Left lung (tissue), 10 donors: ENCODE measurements around the gene PSMD11. TPM values are rescaled to one million over a fixed set of nuclear protein-coding genes. Genes with fewer than 3 reads are reported as not detected.

Experiments used
- ATAC-seq: fragments of 200-7000 bp; cut with Tn5 transposase; one replicate; pipeline ENCODE4 v1.9.1; 2020; ENCODE audit warnings: moderate library complexity
- DNase-seq, 4 donors: peaks; one replicate each; pipeline ENCODE4 v3.0.0-alpha.2; 2013 to 2020
- H3K27ac ChIP-seq, 2 donors: fragments of 200-600 bp; sonication (generic) in 1 of 2; one replicate each; pipeline versions ENCODE4 v1.5.0 to v1.8.0; 2020 to 2021
- H3K27me3 ChIP-seq, 2 donors: fragments of 200-600 bp; sonication (generic) in 1 of 2; one replicate each; pipeline versions ENCODE4 v1.5.0 to v1.8.0; 2020 to 2021
- H3K36me3 ChIP-seq, 2 donors: fragments of 200-600 bp; sonication (generic) in 1 of 2; one replicate each; pipeline versions ENCODE4 v1.5.0 to v1.8.0; 2020 to 2021
- H3K4me1 ChIP-seq, 2 donors: fragments of 200-600 bp; one replicate each; pipeline ENCODE4 v1.8.0; 2021
- H3K4me3 ChIP-seq, 2 donors: fragments of 200-600 bp; sonication (generic) in 1 of 2; one replicate each; pipeline versions ENCODE4 v1.5.0 to v1.8.0; 2020 to 2021; ENCODE audit warnings: mild to moderate bottlenecking in 1 of 2
- H3K9me3 ChIP-seq, 2 donors: fragments of 200-600 bp; sonication (generic) in 1 of 2; one replicate each; pipeline versions ENCODE4 v1.5.0 to v1.8.0; 2020 to 2021
- intact Hi-C, 2 donors: fragments of 100-400 bp; cut with DNase I; formaldehyde crosslinking; loops; one replicate each; pipeline versions ENCODE4 v1.11.2 to v1.14.2; 2022
- polyA plus RNA-seq, 6 donors: library from polyadenylated mRNA; unstranded; fragments of 120-200 nt; gene quantifications; one replicate each; pipeline ENCODE4 v1.2.1, GENCODE V29; 2013; ENCODE audit not compliant: insufficient read length in 6 of 6
- total RNA-seq, 2 donors: library from RNA; stranded (reverse); fragmentation: NEBNext Ultra II Directional; extraction: Animal tissue kit (Norgen Biotek cat#: 25700); gene quantifications; one replicate each; pipeline ENCODE4 v1.2.1, GENCODE V29; 2021
- TF ChIP-seq, protein P1 (sequence below), 2 donors: fragments of 200-600 bp; sonication (generic) in 1 of 2; IDR thresholded peaks; one replicate each; pipeline versions ENCODE4 v1.5.0 to v1.8.0; 2021; ENCODE audit warnings: antibody characterized with exemption in 2 of 2
- donor health status: DM: no; HTN: yes; CAD: no.
- donor health status: DM: no; HTN: no; CAD: no.

The PSMD11 gene
- total and polyA plus RNA-seq, 8 donors = 67.4 to 115 (median 82.8) TPM

- Histone ChIP-seq H3K9me3 (no peaks in the 10 kb centered on the region), H3K36me3 (peaks cover 0 to 5% of the 10 kb centered on the region in 2 donors), H3K27ac (no peak overlapping the region), H3K4me3 (no peak overlapping the region), H3K4me1 (peaks cover 5 to 36% of the 10 kb centered on the region in 2 donors), H3K27me3 (no peaks in the 10 kb centered on the region)
- ATAC-seq (no peak), DNase-seq (peak in 1 of 4 donors; percentile 32)
- intact Hi-C loops = no loop called here
- TF ChIP-seq, protein P1, sequence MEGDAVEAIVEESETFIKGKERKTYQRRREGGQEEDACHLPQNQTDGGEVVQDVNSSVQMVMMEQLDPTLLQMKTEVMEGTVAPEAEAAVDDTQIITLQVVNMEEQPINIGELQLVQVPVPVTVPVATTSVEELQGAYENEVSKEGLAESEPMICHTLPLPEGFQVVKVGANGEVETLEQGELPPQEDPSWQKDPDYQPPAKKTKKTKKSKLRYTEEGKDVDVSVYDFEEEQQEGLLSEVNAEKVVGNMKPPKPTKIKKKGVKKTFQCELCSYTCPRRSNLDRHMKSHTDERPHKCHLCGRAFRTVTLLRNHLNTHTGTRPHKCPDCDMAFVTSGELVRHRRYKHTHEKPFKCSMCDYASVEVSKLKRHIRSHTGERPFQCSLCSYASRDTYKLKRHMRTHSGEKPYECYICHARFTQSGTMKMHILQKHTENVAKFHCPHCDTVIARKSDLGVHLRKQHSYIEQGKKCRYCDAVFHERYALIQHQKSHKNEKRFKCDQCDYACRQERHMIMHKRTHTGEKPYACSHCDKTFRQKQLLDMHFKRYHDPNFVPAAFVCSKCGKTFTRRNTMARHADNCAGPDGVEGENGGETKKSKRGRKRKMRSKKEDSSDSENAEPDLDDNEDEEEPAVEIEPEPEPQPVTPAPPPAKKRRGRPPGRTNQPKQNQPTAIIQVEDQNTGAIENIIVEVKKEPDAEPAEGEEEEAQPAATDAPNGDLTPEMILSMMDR (IDR thresholded peaks at IDR 0.05) = no peak
Observed at GRCh38 chr17:32498391-32498790, 54.1 kb downstream of the PSMD11 start.

GRCh38 chr17:32502013-32502412 is 57.7 kb downstream of the PSMD11 start:
- intact Hi-C loops = no loop called here
- ATAC-seq = no peak
- Histone ChIP-seq H3K27me3 (no peaks in the 10 kb centered on the region), H3K4me3 (no peak overlapping the region), H3K27ac (no peak overlapping the region), H3K9me3 (no peaks in the 10 kb centered on the region), H3K4me1 (peaks cover 12 to 31% of the 10 kb centered on the region in 2 donors), H3K36me3 (no peaks in the 10 kb centered on the region)
- TF ChIP-seq, protein P1 (IDR thresholded peaks at IDR 0.05) = no peak
- peak in 1 of 4 donors; percentile 13 for DNase-seq

DNA sequence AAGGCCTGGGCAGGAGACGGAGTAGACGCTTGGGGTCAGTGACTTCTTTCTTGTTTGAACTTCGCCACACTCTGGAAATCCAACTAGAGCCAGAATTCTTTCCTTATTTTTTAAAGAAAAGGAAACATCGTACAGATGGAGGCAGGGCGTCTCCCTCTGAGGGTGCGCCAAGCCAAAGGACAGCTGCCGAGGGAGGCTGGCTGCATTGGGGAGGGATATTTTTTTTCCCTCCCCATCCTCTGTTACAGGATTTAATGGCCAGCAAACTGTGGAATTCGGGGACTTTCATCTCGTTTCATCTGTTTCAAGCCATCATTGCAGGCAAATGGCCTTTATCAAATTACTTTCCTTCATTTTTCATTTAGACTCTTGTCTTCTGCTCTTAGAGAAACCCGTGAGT is 58.4 kb downstream of the PSMD11 start:
- H3K4me1 ChIP-seq = peaks cover 12 to 31% of the 10 kb centered on the region in 2 donors
- intact Hi-C loops = no loop called here
- TF ChIP-seq, protein P1 (IDR thresholded peaks at IDR 0.05) = no peak
- H3K27me3 ChIP-seq = no peaks in the 10 kb centered on the region
- peak overlapping the region in 1 of 2 donors; percentile 81 for H3K27ac ChIP-seq
- DNase-seq (no peak), ATAC-seq (no peak)
- H3K36me3 ChIP-seq = no peaks in the 10 kb centered on the region
- no peak overlapping the region for H3K4me3 ChIP-seq
- H3K9me3 ChIP-seq = no peaks in the 10 kb centered on the region

GRCh38 chr17:32503251-32504165 is 59.2 kb downstream of the PSMD11 start:
- TF ChIP-seq, protein P1 (IDR thresholded peaks at IDR 0.05) = no peak
- peaks cover 12 to 31% of the 10 kb centered on the region in 2 donors for H3K4me1 ChIP-seq
- no peaks in the 10 kb centered on the region for H3K27me3 ChIP-seq
- peak overlapping the region in 1 of 2 donors; percentile 81 for H3K27ac ChIP-seq
- DNase-seq (no peak), ATAC-seq (peak; percentile 63)
- intact Hi-C loops = no loop called here
- no peak overlapping the region for H3K4me3 ChIP-seq
- H3K36me3 ChIP-seq = no peaks in the 10 kb centered on the region
- no peaks in the 10 kb centered on the region for H3K9me3 ChIP-seq

DNA sequence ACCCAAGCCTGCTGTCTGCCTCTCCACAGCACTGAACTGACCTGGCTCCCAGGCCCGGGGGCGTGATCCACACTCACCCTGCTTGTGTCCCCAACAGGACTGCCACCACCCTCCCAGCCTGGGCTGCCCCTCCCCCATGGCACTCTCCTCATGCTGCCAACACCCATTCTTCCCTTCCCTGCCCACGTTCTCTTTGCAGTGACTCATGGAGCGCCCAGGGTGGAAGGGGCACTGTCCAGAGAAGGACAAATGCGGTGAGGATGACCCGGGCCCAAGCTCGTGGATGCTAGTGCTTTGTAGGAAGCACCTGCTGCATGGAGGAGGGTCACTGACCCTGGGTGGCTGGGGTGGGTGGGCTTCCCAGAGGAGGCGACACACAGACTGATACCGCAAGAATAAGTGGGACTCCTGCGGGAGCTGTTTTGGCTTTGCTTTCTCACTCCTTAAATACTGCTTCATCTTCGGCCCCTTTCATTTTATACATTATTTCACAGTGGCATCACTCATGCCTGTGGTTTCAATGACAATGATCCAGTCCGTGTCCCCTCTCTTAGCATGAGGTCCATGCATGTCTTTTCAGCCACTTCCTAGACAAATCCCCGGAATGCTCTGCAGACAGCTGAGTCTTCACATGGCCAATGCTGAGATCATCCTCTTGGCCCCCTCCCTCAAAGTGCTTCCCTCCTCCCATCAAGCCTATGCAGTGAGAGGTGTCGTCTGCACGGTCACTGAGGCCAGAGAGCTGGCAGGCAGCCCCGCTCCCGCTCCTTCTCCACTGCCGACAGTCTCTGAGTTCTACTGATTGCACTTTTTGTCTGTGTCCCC is 60.1 kb downstream of the PSMD11 start:
- Histone ChIP-seq H3K27ac (peak overlapping the region in 1 of 2 donors; percentile 81), H3K27me3 (no peaks in the 10 kb centered on the region), H3K9me3 (no peaks in the 10 kb centered on the region), H3K4me3 (no peak overlapping the region), H3K4me1 (peaks cover 12 to 31% of the 10 kb centered on the region in 2 donors), H3K36me3 (no peaks in the 10 kb centered on the region)
- TF ChIP-seq, protein P1 (IDR thresholded peaks at IDR 0.05) = no peak
- ATAC-seq (peak; percentile 45), DNase-seq (no peak)
- intact Hi-C loops = no loop called here
